ENCODE results near the gene EGFR. TPM values are rescaled to one million over a fixed set of nuclear protein-coding genes. Genes with fewer than 3 reads are reported as not detected.

The EGFR gene
- polyA plus RNA-seq, 1 donor from 2014 or later: 0.22 TPM

DNA sequence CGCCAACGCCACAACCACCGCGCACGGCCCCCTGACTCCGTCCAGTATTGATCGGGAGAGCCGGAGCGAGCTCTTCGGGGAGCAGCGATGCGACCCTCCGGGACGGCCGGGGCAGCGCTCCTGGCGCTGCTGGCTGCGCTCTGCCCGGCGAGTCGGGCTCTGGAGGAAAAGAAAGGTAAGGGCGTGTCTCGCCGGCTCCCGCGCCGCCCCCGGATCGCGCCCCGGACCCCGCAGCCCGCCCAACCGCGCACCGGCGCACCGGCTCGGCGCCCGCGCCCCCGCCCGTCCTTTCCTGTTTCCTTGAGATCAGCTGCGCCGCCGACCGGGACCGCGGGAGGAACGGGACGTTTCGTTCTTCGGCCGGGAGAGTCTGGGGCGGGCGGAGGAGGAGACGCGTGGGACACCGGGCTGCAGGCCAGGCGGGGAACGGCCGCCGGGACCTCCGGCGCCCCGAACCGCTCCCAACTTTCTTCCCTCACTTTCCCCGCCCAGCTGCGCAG, 424 bp downstream of the EGFR start:
- Histone ChIP-seq H3K79me2 (replicated peaks; ENCODE audit: insufficient read depth, low read length) (no peaks in the 10 kb centered on the region), H3K4me3 (ENCODE audit: low read length) (peak overlapping the region; percentile 69), H3K27me3 (ENCODE audit: insufficient read depth, low read depth, low read length) (peaks cover 45% of the 10 kb centered on the region), H2AFZ (ENCODE audit: low read depth, low read length) (no peak overlapping the region), H3K36me3 (ENCODE audit: insufficient read depth, low read length) (no peaks in the 10 kb centered on the region), H3K4me2 (ENCODE audit: low read length) (no peak overlapping the region), H3F3A (ENCODE audit: insufficient read depth, low read length, poor library complexity, severe bottlenecking) (no peaks in the 10 kb centered on the region), H3K27ac (ENCODE audit: low read length) (no peak overlapping the region), H3K9me3 (ENCODE audit: low read length) (no peaks in the 10 kb centered on the region), H3K9me2 (ENCODE audit: insufficient read depth, low read length) (no peaks in the 10 kb centered on the region), H4K20me1 (ENCODE audit: insufficient read depth) (no peaks in the 10 kb centered on the region), H3K9ac (ENCODE audit: low read length) (peak overlapping the region; percentile 50)
- peak; percentile 29 for TF ChIP-seq RAD21 (conservative IDR thresholded peaks at IDR 0.05)
- TF ChIP-seq CTCF (IDR thresholded peaks at IDR 0.05; ENCODE audit: poor library complexity, severe bottlenecking): no peak

DNA sequence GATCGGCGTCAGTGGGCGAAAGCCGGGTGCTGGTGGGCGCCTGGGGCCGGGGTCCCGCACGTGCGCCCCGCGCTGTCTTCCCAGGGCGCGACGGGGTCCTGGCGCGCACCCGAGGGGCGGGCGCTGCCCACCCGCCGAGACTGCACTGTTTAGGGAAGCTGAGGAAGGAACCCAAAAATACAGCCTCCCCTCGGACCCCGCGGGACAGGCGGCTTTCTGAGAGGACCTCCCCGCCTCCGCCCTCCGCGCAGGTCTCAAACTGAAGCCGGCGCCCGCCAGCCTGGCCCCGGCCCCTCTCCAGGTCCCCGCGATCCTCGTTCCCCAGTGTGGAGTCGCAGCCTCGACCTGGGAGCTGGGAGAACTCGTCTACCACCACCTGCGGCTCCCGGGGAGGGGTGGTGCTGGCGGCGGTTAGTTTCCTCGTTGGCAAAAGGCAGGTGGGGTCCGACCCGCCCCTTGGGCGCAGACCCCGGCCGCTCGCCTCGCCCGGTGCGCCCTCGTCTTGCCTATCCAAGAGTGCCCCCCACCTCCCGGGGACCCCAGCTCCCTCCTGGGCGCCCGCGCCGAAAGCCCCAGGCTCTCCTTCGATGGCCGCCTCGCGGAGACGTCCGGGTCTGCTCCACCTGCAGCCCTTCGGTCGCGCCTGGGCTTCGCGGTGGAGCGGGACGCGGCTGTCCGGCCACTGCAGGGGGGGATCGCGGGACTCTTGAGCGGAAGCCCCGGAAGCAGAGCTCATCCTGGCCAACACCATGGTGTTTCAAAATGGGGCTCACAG, 1.1 kb downstream of the EGFR start:
- H3K36me3 ChIP-seq (ENCODE audit: insufficient read depth, low read length): no peaks in the 10 kb centered on the region
- H4K20me1 ChIP-seq (ENCODE audit: insufficient read depth): no peaks in the 10 kb centered on the region
- TF ChIP-seq RAD21 (conservative IDR thresholded peaks at IDR 0.05) (no peak), TAF1 (IDR thresholded peaks at IDR 0.05; ENCODE audit: low read depth) (no peak)
- peak overlapping the region; percentile 50 for H3K9ac ChIP-seq (ENCODE audit: low read length)
- H3K9me3 ChIP-seq (ENCODE audit: low read length): no peaks in the 10 kb centered on the region
- no peaks in the 10 kb centered on the region for H3K79me2 ChIP-seq (replicated peaks; ENCODE audit: insufficient read depth, low read length)
- H3K9me2 ChIP-seq (ENCODE audit: insufficient read depth, low read length): no peaks in the 10 kb centered on the region
- peak overlapping the region; percentile 69 for H3K4me3 ChIP-seq (ENCODE audit: low read length)
- H3K4me2 ChIP-seq (ENCODE audit: low read length): no peak overlapping the region
- no peak overlapping the region for H2AFZ ChIP-seq (ENCODE audit: low read depth, low read length)
- H3F3A ChIP-seq (ENCODE audit: insufficient read depth, low read length, poor library complexity, severe bottlenecking): no peaks in the 10 kb centered on the region
- peaks cover 45% of the 10 kb centered on the region for H3K27me3 ChIP-seq (ENCODE audit: insufficient read depth, low read depth, low read length)
- no peak overlapping the region for H3K27ac ChIP-seq (ENCODE audit: low read length)

DNA sequence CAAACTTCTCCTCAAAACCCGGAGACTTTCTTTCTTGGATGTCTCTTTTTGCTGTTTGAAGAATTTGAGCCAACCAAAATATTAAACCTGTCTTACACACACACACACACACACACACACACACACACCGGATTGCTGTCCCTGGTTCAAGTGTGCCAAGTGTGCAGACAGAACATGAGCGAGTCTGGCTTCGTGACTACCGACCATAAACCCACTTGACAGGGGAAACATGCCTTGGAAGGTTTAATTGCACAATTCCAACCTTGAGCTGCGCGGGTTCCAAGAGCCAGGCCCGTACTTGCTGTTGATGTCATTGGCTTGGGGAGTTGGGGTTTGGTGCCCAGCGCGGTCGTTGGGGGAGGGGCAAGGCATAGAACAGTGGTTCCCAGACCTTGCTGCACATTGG, 1.7 kb downstream of the EGFR start:
- Histone ChIP-seq H3K79me2 (replicated peaks; ENCODE audit: insufficient read depth, low read length) (no peaks in the 10 kb centered on the region), H2AFZ (ENCODE audit: low read depth, low read length) (no peak overlapping the region), H3K9me3 (ENCODE audit: low read length) (no peaks in the 10 kb centered on the region), H3K4me2 (ENCODE audit: low read length) (no peak overlapping the region), H3K9ac (ENCODE audit: low read length) (no peak overlapping the region), H3K27ac (ENCODE audit: low read length) (no peak overlapping the region), H3F3A (ENCODE audit: insufficient read depth, low read length, poor library complexity, severe bottlenecking) (no peaks in the 10 kb centered on the region), H3K27me3 (ENCODE audit: insufficient read depth, low read depth, low read length) (peaks cover 45% of the 10 kb centered on the region), H3K9me2 (ENCODE audit: insufficient read depth, low read length) (no peaks in the 10 kb centered on the region), H3K4me3 (ENCODE audit: low read length) (peak overlapping the region; percentile 69), H4K20me1 (ENCODE audit: insufficient read depth) (no peaks in the 10 kb centered on the region), H3K36me3 (ENCODE audit: insufficient read depth, low read length) (no peaks in the 10 kb centered on the region)
- TF ChIP-seq MXI1 (conservative IDR thresholded peaks at IDR 0.05; ENCODE audit: poor library complexity, severe bottlenecking) (no peak), CTCF (IDR thresholded peaks at IDR 0.05; ENCODE audit: poor library complexity, severe bottlenecking) (no peak), SMC3 (conservative IDR thresholded peaks at IDR 0.05; ENCODE audit: poor library complexity) (no peak), REST (IDR thresholded peaks at IDR 0.05; ENCODE audit: borderline replicate concordance) (no peak), POLR2AphosphoS5 (IDR thresholded peaks at IDR 0.05) (no peak), EP300 (conservative IDR thresholded peaks at IDR 0.05; ENCODE audit: poor library complexity, severe bottlenecking) (no peak), RAD21 (conservative IDR thresholded peaks at IDR 0.05) (no peak), EZH2 (IDR thresholded peaks at IDR 0.05; ENCODE audit: borderline replicate concordance, insufficient read depth, low read length, poor library complexity, severe bottlenecking) (no peak), TAF1 (IDR thresholded peaks at IDR 0.05; ENCODE audit: low read depth) (no peak)

Measured in neural cell (in vitro differentiated cells).